ENCODE measurements around the gene MUCL3.
"Not testable (repeated sequence)": the region's sequence is repeated elsewhere in the genome, so short reads cannot be mapped to it uniquely, and the experiment has no call there.

The MUCL3 gene, protein sequence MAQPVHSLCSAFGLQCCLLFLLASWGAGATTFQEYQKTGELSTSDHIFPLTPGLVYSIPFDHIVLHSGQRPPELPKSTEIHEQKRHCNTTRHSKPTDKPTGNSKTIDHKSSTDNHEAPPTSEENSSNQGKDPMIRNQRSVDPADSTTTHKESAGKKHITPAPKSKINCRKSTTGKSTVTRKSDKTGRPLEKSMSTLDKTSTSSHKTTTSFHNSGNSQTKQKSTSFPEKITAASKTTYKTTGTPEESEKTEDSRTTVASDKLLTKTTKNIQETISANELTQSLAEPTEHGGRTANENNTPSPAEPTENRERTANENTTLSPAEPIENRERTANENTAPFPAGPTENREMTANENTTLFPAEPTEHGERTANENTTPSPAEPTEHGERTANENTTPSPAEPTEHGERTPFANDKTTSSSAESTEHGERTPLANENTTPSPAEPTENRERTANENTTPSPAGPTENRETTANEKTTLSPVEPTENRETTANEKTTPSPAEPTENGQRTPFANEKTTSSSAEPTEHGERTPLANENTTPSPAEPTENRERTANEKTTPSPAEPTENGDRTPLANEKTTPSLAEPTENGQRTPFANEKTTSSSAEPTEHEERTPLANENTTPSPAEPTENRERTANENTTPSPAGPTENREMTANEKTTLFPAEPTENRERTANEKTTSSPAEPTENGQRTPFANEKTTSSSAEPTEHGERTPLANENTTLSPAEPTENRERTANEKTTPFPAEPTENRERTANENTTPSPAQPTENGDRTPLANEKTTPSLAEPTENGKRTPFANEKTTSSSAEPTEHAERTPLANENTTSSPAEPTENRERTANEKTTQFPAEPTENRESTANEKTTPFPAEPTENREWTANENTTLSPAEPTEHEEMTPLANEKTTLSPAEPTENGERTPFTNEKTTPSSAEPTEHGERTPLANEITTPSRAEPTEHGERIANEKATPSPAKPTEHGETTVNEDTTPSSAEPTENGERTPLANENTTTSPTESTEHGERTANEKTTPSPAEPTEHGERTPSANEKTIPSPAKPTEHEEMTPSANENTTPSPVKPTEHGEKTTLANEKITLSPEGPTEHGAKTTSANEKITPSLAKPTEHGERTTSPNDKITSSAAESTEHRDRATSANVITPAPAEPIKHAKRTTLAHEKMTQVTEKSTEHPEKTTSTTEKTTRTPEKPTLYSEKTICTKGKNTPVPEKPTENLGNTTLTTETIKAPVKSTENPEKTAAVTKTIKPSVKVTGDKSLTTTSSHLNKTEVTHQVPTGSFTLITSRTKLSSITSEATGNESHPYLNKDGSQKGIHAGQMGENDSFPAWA (N-terminal part only)

DNA sequence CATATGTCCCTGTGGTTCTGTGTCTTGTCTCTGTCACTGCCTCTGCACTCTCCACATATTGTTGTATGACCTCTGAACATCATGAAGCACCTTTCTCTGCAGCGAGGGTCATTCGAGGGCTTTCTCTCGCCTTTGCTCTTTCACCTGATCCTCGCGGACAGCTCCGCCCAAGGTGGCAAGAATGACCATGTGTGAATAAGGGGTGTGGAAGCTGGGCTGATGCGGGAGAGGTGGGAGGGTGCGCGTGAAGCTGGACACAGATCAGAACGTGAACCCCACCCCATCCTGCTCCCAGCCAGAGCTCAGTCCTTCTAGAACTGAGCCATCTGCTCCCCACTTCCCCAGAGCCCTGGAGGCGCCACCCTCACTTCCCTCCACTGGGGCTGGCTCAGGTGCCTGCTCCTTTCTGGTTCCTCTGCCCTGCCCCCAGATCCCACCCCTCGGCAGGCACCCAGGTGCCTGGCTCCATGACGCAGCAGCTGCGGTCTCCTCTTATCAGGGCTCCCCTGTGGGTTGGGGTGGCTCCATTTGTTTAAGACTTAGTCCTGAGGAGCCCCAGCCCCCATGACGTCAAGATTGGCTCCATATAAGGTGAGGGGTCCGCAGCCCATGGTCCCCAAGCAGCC, at the start of gene MUCL3:
Gene MUCL3 (plus strand): TSS at position 613 of the 626 bp plus-strand sequence. CDS start 27 bp downstream, outside the sequence.
- no peak for DNase-seq

DNA sequence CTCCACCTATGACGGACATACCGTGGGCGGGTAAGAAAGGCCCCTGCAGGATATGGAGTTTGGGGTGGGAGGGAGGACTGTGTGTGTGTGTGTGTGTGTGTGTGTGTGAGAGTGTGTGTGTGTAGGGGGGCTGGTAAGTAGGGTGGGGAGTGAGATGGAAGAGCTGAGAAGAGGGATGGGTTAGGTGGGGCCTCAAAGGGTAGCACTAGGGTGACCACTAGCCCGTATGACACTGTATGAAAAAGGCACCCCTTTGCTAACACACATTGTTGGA, 49.4 kb upstream of the MUCL3 start:
- no peak for DNase-seq

DNA sequence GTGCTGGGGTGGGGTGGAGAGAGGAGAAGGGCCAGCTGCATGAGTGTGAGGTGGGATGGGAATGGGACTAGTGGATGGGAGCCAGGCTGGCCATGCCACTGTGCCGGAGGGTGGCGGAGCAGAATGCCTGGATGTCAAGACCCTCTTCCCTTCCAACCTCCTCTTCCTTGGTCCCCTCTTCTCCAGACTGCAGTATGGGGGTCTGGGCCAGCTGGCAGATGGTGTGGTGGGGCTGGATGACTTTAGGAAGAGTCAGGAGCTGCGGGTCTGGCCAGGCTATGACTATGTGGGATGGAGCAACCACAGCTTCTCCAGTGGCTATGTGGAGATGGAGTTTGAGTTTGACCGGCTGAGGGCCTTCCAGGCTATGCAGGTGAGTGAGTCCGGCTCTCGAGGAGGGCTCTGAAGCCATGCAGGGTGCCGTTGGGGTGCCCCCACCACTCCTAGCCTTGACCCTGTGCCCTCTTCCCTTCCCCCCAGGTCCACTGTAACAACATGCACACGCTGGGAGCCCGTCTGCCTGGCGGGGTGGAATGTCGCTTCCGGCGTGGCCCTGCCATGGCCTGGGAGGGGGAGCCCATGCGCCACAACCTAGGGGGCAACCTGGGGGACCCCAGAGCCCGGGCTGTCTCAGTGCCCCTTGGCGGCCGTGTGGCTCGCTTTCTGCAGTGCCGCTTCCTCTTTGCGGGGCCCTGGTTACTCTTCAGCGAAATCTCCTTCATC, 48.8 kb upstream of the MUCL3 start:
- no peak for DNase-seq

DNA sequence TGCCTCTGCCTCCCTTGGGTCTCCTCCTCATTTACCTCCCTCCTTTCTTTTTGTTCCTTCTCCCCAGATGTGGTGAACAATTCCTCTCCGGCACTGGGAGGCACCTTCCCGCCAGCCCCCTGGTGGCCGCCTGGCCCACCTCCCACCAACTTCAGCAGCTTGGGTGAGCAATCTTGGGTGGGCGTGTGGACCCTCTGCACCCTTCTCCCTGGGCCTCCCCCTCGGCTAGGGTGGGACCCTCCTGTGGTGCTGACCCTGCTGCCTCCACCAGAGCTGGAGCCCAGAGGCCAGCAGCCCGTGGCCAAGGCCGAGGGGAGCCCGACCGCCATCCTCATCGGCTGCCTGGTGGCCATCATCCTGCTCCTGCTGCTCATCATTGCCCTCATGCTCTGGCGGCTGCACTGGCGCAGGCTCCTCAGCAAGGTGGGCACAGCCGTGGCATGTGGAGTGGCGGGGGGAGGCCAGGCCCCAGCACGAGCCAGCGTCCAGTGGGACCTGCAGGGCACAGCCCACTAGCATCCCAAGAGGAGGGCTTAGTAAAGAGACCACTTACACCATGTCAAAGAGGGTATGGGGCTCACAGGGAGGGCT, 47.7 kb upstream of the MUCL3 start:
- no peak for DNase-seq

DNA sequence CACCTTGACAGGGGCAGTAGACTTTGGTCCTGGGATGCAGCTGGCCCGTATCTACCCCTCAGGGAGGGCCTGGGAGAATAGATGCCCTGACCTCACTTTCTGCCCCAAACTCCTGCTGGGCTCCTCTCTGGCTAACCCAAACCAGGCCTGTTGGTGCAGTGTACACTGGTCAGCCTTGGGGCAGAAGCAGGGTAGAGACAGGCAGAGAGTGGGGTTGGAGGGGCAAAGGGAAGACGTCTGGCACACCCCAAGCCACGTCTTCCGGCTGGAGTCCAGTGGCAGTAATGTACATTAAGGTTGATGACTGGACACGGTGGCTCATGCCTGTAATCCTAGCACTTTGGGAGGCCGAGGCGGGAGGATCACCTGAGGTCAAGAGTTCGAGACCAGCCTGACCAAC, 47.1 kb upstream of the MUCL3 start:
- no peak for DNase-seq

DNA sequence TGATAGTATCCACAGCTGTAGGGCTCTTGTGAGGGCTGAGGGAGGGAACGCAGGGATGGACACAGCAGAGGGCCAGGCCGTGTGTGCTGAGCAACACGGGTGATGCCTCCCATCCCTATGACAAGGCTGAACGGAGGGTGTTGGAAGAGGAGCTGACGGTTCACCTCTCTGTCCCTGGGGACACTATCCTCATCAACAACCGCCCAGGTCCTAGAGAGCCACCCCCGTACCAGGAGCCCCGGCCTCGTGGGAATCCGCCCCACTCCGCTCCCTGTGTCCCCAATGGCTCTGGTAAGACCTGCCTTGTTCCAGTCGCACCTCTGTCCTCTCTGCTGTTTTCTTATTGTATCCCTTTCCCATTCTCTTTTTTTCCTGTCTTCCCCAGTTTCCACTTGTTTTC, 46.4 kb upstream of the MUCL3 start:
- no peak for DNase-seq

DNA sequence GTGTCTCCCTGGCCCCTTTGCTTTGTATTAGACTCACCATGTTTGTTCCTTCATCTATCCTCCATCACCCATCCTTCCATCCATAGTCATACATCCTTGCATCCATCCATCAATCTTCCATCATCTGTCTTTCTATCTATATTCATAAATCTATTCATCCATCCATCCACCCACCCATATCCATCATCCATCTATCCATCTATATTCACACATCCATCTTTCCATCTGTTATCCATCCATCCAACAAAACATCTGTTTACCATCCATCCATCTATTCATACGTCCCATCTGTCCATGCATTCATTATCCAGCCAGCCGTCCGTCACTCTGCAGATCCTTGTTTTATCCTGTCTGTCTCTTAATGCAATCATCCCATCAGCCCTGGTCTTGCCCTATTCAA, 45.8 kb upstream of the MUCL3 start:
- no peak for DNase-seq

DNA sequence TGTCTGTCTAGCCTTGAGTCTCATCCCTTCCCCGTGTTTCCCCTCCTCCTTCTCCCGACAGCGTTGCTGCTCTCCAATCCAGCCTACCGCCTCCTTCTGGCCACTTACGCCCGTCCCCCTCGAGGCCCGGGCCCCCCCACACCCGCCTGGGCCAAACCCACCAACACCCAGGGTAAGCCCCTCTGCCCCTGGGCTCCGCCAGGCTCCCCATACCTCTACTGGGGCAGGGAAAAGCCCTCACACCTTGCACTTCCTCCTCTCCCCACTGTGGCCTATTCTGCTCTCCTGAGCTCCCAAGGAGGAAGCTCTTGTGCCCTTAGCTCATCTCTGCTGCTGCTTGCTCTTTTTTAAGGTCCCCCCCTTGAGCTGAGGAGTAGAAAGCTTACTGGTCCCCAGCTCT, 45.4 kb upstream of the MUCL3 start:
- no peak for DNase-seq

DNA sequence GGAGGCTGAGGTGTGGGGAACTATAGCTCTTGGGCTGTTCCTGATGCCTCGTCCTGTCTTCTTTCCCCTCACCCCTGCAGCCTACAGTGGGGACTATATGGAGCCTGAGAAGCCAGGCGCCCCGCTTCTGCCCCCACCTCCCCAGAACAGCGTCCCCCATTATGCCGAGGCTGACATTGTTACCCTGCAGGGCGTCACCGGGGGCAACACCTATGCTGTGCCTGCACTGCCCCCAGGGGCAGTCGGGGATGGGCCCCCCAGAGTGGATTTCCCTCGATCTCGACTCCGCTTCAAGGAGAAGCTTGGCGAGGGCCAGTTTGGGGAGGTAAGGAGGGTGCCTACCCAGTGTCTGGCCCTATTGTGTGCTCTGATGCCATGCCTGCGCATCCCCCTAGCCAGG, 44.2 kb upstream of the MUCL3 start:
- no peak for DNase-seq

DNA sequence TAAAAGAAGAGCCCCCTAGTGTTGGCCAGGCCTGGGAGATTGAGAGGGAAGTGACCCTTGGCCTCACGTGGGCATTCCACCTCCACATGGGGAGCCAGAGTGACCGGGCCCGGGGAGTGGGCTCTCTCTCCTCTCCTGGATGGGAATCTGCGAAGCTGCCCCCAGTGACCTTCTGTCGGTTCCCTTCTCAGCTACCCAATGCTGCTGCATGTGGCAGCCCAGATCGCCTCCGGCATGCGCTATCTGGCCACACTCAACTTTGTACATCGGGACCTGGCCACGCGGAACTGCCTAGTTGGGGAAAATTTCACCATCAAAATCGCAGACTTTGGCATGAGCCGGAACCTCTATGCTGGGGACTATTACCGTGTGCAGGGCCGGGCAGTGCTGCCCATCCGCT, 42.9 kb upstream of the MUCL3 start:
- no peak for DNase-seq

DNA sequence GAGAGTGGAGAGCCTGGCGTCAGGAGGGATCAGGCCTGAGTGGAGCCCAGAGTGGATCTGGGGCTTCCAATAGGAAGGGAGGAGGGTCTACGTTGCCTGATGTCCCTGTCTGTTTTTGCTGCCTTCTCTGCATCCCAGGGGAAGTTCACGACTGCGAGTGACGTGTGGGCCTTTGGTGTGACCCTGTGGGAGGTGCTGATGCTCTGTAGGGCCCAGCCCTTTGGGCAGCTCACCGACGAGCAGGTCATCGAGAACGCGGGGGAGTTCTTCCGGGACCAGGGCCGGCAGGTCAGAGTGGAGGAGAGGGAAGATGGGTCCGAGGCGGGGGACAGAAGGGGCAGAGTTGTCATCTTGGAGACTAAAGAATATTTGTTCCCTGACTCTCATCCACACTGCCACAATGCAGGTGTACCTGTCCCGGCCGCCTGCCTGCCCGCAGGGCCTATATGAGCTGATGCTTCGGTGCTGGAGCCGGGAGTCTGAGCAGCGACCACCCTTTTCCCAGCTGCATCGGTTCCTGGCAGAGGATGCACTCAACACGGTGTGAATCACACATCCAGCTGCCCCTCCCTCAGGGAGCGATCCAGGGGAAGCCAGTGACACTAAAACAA, 41.9 kb upstream of the MUCL3 start:
- no peak for DNase-seq

DNA sequence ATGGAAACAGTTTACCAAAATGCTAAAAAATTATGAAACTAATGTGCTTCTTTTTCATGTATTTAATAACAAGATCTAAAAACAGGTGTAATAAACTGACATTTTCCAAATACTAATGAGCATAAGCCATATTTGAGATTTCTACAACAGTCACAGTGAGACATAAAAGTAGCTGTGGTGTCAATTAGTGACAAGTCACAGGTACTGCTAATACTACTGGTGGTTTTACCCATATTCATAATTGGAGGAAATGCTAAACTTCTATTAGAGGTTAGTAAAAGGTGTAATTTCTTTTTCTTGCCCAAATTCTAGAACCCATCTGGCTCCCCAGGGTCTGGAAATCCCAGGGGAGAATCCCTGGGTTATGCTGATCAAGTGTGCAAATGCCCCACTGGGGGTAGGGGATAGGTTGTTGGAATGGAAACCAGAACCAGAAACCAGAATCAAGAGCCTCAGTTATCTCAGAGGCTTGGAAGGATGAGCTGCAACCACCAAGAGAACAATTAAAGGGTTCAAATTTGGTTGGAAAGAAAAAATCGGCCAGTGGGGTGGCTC, 39.8 kb upstream of the MUCL3 start:
- DNase-seq: no peak

DNA sequence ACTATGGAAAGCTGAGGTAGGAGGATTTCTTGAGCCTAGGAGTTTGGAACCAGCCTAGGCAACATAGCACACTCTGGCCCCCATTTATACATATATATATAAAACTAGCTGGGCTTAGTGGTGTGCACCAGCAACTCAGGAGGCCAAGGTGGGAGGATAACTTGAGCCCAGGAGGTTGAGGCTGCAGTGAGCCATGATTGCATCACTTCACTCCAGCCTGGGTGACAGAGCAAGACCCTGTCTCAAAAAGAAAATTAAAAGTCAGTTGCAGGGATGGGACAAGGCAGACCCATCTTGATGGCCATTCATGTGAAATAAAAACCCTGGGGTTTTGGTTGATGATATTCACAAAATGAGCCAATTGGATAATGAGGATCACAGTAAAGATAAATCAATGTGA, 39.3 kb upstream of the MUCL3 start:
- DNase-seq: no peak

DNA sequence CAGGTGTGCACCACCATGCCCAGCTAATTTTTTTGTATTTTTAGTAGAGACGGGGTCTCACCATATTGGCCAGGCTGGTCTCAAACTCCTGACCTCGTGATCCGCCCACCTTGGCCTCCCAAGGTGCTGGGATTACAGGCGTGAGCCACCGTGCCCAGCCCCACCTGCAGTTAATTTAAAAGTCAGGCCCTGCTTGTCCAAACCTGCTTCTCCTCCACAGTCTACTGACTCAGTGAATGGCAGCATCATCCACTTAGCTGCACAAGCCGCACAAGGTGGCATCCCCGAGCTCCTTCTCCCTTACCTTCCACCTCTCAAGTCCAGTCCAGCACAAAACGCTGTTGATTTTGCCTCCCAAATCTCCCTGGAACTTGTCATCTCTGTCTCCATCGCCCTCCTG, 38.6 kb upstream of the MUCL3 start:
- DNase-seq: not testable (repeated sequence)

DNA sequence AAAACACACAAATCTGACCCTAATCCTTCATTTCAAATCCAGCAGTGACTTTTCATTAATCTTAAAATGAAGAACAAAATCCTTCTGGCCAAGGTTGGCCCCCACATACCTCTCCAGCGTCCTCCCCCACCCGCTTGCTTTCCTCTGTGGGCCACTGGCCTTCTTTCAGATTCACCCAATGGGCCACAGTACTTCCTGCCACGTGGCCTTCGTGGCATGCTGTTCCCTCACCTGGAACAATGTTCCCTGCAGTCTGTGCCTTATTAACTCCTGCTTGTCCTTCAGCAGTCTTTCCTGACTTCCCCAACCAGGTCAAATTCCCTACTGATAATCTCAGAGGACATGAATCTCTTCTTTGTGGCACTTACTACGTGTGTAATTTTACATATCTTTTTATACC, 38.1 kb upstream of the MUCL3 start:
- DNase-seq: no peak

DNA sequence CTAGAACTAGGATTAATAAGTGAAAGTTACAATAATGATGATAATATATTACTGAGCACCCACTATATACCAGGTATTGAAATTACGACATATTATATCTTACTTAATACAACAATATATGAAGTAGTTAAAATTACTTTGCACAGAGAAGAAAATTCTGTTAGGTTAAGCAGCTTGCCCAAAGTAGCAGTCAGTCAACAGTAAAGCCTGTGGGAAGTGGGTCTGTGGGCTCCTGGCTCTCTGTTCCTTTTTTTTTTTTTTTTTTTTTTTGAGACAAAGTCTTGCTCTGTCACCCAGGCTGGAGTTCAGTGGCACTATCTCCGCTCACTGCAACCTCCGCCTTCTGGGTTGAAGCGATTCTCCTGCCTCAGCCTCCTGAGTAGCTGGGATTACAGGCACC, 37.5 kb upstream of the MUCL3 start:
- no peak for DNase-seq

DNA sequence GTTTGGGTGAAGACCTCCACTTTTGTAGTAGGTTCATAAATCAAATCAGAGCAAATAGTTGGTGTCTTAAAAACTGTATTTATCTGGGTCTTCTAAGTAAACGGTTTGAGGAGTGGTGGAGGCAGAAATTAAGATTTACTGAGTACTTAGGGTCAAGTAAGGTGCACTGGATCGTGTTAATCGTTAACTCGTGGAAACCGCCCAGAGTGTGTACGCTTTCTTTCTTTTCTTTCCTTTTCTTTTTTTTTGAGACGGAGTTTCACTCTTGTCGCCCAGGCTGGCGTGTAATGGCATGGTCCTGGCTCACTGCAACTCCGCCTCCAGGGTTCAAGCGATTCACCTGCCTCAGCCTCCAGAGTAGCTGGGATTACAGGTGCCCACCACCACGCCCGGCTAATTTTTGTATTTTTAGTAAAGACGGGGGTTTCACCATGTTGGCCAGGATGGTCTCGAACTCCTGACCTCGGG, 33.4 kb upstream of the MUCL3 start:
- not testable (repeated sequence) for DNase-seq

DNA sequence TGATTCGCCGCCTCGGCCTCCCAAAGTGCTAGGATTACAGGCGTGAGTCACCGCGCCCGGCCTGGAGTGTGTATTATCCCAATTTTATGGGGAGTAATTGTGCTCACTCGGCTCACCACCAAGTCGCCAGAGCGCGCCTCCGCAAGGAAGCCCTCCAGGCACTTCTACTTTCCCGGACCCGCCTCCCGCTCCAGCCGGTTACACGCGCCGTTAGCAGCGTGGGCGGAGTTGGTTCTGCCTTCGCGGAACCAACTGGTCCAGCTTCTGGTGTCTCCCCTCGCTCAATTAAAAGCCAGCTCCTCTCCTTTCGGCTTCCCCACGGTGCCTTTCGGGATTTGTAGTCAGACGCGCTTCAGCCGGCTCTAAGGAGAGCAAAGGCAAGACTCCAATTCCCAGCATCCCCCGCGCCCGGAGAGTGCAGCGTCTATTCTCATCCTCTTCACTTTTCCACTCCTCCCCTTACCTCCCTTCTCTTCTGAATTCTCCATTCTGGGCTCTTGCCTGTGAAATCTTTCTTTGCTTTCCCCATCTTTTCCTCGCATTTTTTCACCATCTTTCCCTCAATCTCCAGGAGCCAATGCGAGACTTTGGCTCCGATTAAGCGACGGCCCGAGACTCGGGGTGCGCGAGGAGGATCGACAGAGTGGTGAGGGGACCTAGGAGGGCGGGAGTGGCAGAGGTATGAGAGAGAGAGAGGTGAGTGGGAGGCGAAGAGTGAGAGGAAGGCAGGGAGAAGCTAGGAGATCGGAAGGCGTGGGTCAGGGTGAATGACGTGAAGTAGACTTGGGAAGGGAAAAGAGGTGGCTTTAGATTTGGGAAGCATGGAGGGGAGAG, 32.8 kb upstream of the MUCL3 start, which contains the start of gene GTF2H4:
Gene GTF2H4 (plus strand): TSS at position 450 of the 834 bp plus-strand sequence.
- peak; percentile 95 for DNase-seq

DNA sequence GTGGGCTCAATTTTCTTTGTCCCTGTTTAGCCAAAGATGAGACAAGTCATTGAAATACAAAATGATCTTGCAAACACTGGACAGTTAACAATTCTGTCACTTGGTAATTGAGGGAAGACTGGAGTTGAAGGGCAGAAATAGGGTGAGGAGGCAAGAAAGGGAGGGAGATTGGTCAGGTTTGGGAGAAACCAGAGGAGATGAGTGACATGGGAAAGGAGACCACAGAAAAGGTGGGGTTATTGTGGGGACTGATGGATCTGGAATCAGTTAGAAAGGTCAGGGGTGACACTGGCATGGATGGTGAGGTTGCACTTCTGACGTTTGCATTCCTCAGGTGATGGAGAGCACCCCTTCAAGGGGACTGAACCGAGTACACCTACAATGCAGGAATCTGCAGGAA, 32.1 kb upstream of the MUCL3 start:
- no peak for DNase-seq

DNA sequence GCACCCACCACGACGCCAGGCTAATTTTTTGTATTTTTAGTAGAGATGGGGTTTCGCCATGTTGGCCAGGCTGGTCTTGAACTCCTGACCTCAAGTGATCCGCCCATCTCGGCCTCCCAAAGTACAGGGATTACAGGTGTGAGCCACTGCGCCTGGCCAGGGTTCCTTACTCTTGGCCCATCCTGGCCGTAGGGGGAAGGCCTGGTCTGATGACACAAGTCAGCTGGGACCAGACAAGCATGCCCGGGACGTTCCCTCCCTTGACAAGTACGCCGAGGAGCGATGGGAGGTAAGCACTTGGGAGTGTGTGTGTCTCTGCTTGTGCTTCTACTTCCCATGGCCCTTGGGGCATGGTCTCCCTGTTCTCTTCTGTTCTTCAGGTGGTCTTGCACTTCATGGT, 30.3 kb upstream of the MUCL3 start:
- not testable (repeated sequence) for DNase-seq

Data from activated T-cell treated with anti-CD3 and anti-CD28 coated beads for 4 hours (primary cell).